Spleen (tissue), 7 donors: ENCODE measurements around the gene HPS4.

Experiments
- CTCF ChIP-seq, 11 experiments: fragments of 200-600 bp in 7 of 11; fragments of 450-650 bp in 4 of 11; sonication (generic) in 4 of 11; IDR thresholded peaks in 8 of 11; conservative IDR thresholded peaks in 3 of 11; 1 replicate in 7 of 11; 2 replicates in 4 of 11; pipeline versions ENCODE4 v1.4.0 to v1.8.0; 2016 to 2021; ENCODE audit warnings: antibody characterized with exemption in 11 of 11, inconsistent platforms in 4 of 11, mild to moderate bottlenecking in 1 of 11
- POLR2A ChIP-seq, 3 donors: fragments of 450-650 bp; IDR thresholded peaks; one replicate each; pipeline ENCODE4 v1.5.1; 2017; ENCODE audit warnings: antibody characterized with exemption in 3 of 3, mild to moderate bottlenecking in 1 of 3
- POLR2AphosphoS5 ChIP-seq, 3 donors: sonication (generic); formaldehyde crosslinking; IDR thresholded peaks; one replicate each; pipeline ENCODE4 v1.5.1; 2017; ENCODE audit warnings: antibody characterized with exemption in 3 of 3
- donor health status: DM: no; HTN: no; CAD: no; lungs with moderate emphysema.
- donor health status: DM: no; HTN: no; CAD: no.
- donor health status: DM: no; HTN: no; CAD: no.

- TF ChIP-seq POLR2A (IDR thresholded peaks at IDR 0.05) (no peak), CTCF (IDR thresholded peaks at IDR 0.05 in 8 of 11, conservative IDR thresholded peaks at IDR 0.05 in 3 of 11) (no peak), POLR2AphosphoS5 (IDR thresholded peaks at IDR 0.05) (no peak)
These were observed 35.2 kb downstream of the HPS4 start for GRCh38 chr22:26448334-26448733.
